Activated T-helper 1 cell treated with anti-CD3 and anti-CD28 coated beads, Interleukin-12 subunit alpha, Interleukin-12 subunit beta, Interleukin-2, Interleukin-4 antibody, amounts not matched to agents 30 ng/mL and 10 ng/mL and 1 ng/mL, durations not matched to agents 14 hours and 24 hours and 36 hours (primary cell): ENCODE data around the gene AEBP2. TPM values are rescaled to one million over a fixed set of nuclear protein-coding genes. Genes with fewer than 3 reads are reported as not detected.

Experiments used
- DNase-seq: peaks from one replicate; pipeline ENCODE4 v3.0.0; 2021; ENCODE audit warnings: low spot score
- H3K27ac Mint-ChIP-seq: one replicate; pipeline ENCODE4 v1.8.0; 2021; ENCODE audit warnings: mild to moderate bottlenecking, mixed read lengths
- H3K27me3 Mint-ChIP-seq: one replicate; pipeline ENCODE4 v1.8.0; 2022; ENCODE audit warnings: mild to moderate bottlenecking, moderate library complexity, mixed read lengths; ENCODE audit not compliant: insufficient read depth
- H3K36me3 Mint-ChIP-seq: one replicate; pipeline ENCODE4 v1.8.0; 2021; ENCODE audit warnings: low read depth, mixed read lengths
- H3K4me1 Mint-ChIP-seq: one replicate; pipeline ENCODE4 v1.8.0; 2021; ENCODE audit warnings: low read depth, mixed read lengths
- H3K4me3 Mint-ChIP-seq: one replicate; pipeline ENCODE4 v1.8.0; 2021; ENCODE audit warnings: mild to moderate bottlenecking, moderate library complexity, mixed read lengths
- H3K9me3 Mint-ChIP-seq: one replicate; pipeline ENCODE4 v1.8.0; 2021; ENCODE audit warnings: mixed read lengths
- intact Hi-C: fragments of 100-400 bp; cut with micrococcal nuclease; formaldehyde crosslinking; loops from one replicate; pipeline ENCODE4 v1.15.1; 2024
- total RNA-seq: library from RNA; stranded (reverse); gene quantifications from 2 replicates; pipeline ENCODE4 v1.2.3, GENCODE V29; 2022

The AEBP2 gene
- total RNA-seq, 1 donor from 2014 or later: 53.9 TPM

GRCh38 chr12:19499030-19499429, 59.7 kb downstream of the AEBP2 start:
- no peak for DNase-seq
- Mint-ChIP-seq H3K4me1 (peaks cover 14% of the 10 kb centered on the region), H3K4me3 (no peak overlapping the region), H3K27me3 (no peaks in the 10 kb centered on the region), H3K27ac (no peak overlapping the region), H3K9me3 (no peaks in the 10 kb centered on the region), H3K36me3 (peaks cover 22% of the 10 kb centered on the region)
- intact Hi-C loops: loop anchor here (2.0 kb wide), 1 partner anchor 16 kb away; no protein-coding TSS in a partner anchor

- no peaks in the 10 kb centered on the region for H3K9me3 Mint-ChIP-seq
- no peaks in the 10 kb centered on the region for H3K27me3 Mint-ChIP-seq
- DNase-seq: no peak
- peaks cover 26% of the 10 kb centered on the region for H3K36me3 Mint-ChIP-seq
- no peak overlapping the region for H3K4me3 Mint-ChIP-seq
- no peak overlapping the region for H3K27ac Mint-ChIP-seq
- intact Hi-C loops: no loop called here
- H3K4me1 Mint-ChIP-seq: no peaks in the 10 kb centered on the region
Measured at GRCh38 chr12:19506497-19506896, 67.2 kb downstream of the AEBP2 start.

GRCh38 chr12:19507823-19508222, 68.5 kb downstream of the AEBP2 start:
- H3K27me3 Mint-ChIP-seq: no peaks in the 10 kb centered on the region
- intact Hi-C loops: no loop called here
- no peak for DNase-seq
- no peak overlapping the region for H3K4me3 Mint-ChIP-seq
- H3K36me3 Mint-ChIP-seq: peaks cover 30% of the 10 kb centered on the region
- no peaks in the 10 kb centered on the region for H3K9me3 Mint-ChIP-seq
- H3K27ac Mint-ChIP-seq: no peak overlapping the region
- H3K4me1 Mint-ChIP-seq: no peaks in the 10 kb centered on the region

- no peaks in the 10 kb centered on the region for H3K4me1 Mint-ChIP-seq
- no peak overlapping the region for H3K4me3 Mint-ChIP-seq
- H3K27ac Mint-ChIP-seq: no peak overlapping the region
- no peaks in the 10 kb centered on the region for H3K27me3 Mint-ChIP-seq
- H3K9me3 Mint-ChIP-seq: no peaks in the 10 kb centered on the region
- H3K36me3 Mint-ChIP-seq: peaks cover 24% of the 10 kb centered on the region
- DNase-seq: no peak
- intact Hi-C loops: no loop called here
Measured at GRCh38 chr12:19510461-19510860, 71.2 kb downstream of the AEBP2 start.

GRCh38 chr12:19515179-19515578, 75.9 kb downstream of the AEBP2 start:
- intact Hi-C loops: no loop called here
- Mint-ChIP-seq H3K36me3 (peaks cover 21% of the 10 kb centered on the region), H3K27me3 (no peaks in the 10 kb centered on the region), H3K9me3 (no peaks in the 10 kb centered on the region), H3K27ac (no peak overlapping the region), H3K4me3 (no peak overlapping the region), H3K4me1 (no peaks in the 10 kb centered on the region)
- no peak for DNase-seq

- Mint-ChIP-seq H3K4me1 (no peaks in the 10 kb centered on the region), H3K36me3 (peaks cover 10% of the 10 kb centered on the region), H3K4me3 (no peak overlapping the region), H3K27ac (no peak overlapping the region), H3K27me3 (no peaks in the 10 kb centered on the region), H3K9me3 (no peaks in the 10 kb centered on the region)
- intact Hi-C loops: no loop called here
- DNase-seq: no peak
Measured at GRCh38 chr12:19517583-19517982, 78.3 kb downstream of the AEBP2 start.

- DNase-seq: no peak
- H3K27me3 Mint-ChIP-seq: no peaks in the 10 kb centered on the region
- H3K9me3 Mint-ChIP-seq: no peaks in the 10 kb centered on the region
- peaks cover 10% of the 10 kb centered on the region for H3K36me3 Mint-ChIP-seq
- no peak overlapping the region for H3K4me3 Mint-ChIP-seq
- H3K27ac Mint-ChIP-seq: no peak overlapping the region
- intact Hi-C loops: no loop called here
- no peaks in the 10 kb centered on the region for H3K4me1 Mint-ChIP-seq
Measured at GRCh38 chr12:19518209-19518608, 78.9 kb downstream of the AEBP2 start.

- Mint-ChIP-seq H3K27ac (no peak overlapping the region), H3K36me3 (peaks cover 11% of the 10 kb centered on the region), H3K27me3 (no peaks in the 10 kb centered on the region), H3K9me3 (no peaks in the 10 kb centered on the region), H3K4me1 (no peaks in the 10 kb centered on the region), H3K4me3 (no peak overlapping the region)
- intact Hi-C loops: no loop called here
- DNase-seq: no peak
Measured at GRCh38 chr12:19520646-19521415, 81.5 kb downstream of the AEBP2 start.

GRCh38 chr12:19525274-19525673, 86.0 kb downstream of the AEBP2 start:
- H3K4me3 Mint-ChIP-seq: no peak overlapping the region
- peaks cover 6% of the 10 kb centered on the region for H3K36me3 Mint-ChIP-seq
- H3K27ac Mint-ChIP-seq: no peak overlapping the region
- intact Hi-C loops: loop anchor here (5.0 kb wide), 1 partner anchor 73 kb away; no protein-coding TSS in a partner anchor
- no peaks in the 10 kb centered on the region for H3K9me3 Mint-ChIP-seq
- H3K4me1 Mint-ChIP-seq: peaks cover 21% of the 10 kb centered on the region
- H3K27me3 Mint-ChIP-seq: no peaks in the 10 kb centered on the region
- DNase-seq: no peak

GRCh38 chr12:19527866-19528265, 88.6 kb downstream of the AEBP2 start:
- intact Hi-C loops: loop anchor here (5.0 kb wide), 1 partner anchor 76 kb away; no protein-coding TSS in a partner anchor
- Mint-ChIP-seq H3K36me3 (peaks cover 6% of the 10 kb centered on the region), H3K27me3 (no peaks in the 10 kb centered on the region), H3K9me3 (peaks cover 4% of the 10 kb centered on the region), H3K4me1 (peaks cover 21% of the 10 kb centered on the region), H3K4me3 (no peak overlapping the region), H3K27ac (no peak overlapping the region)
- DNase-seq: no peak

- Mint-ChIP-seq H3K4me1 (peaks cover 21% of the 10 kb centered on the region), H3K27ac (no peak overlapping the region)
- intact Hi-C loops: loop anchor here (5.0 kb wide), 1 partner anchor 76 kb away; no protein-coding TSS in a partner anchor
Measured at GRCh38 chr12:19528750-19529149, 89.5 kb downstream of the AEBP2 start.

GRCh38 chr12:19529951-19530636, 90.8 kb downstream of the AEBP2 start:
- Mint-ChIP-seq H3K9me3 (peaks cover 7% of the 10 kb centered on the region), H3K36me3 (peaks cover 6% of the 10 kb centered on the region), H3K4me3 (no peak overlapping the region), H3K27ac (no peak overlapping the region), H3K27me3 (no peaks in the 10 kb centered on the region), H3K4me1 (peaks cover 22% of the 10 kb centered on the region)
- intact Hi-C loops: loop anchor here (5.0 kb wide), 1 partner anchor 78 kb away; no protein-coding TSS in a partner anchor
- no peak for DNase-seq

More at GRCh38 chr12:19528750-19529149, 89.5 kb downstream of the AEBP2 start:
- Mint-ChIP-seq H3K9me3 (peaks cover 4% of the 10 kb centered on the region), H3K4me3 (no peak overlapping the region), H3K27me3 (no peaks in the 10 kb centered on the region), H3K36me3 (peaks cover 6% of the 10 kb centered on the region)
- no peak for DNase-seq

GRCh38 chr12:19530637-19531023, 91.3 kb downstream of the AEBP2 start:
- Mint-ChIP-seq H3K27me3 (no peaks in the 10 kb centered on the region), H3K4me1 (peaks cover 28% of the 10 kb centered on the region), H3K36me3 (peaks cover 9% of the 10 kb centered on the region), H3K4me3 (no peak overlapping the region), H3K9me3 (peaks cover 12% of the 10 kb centered on the region), H3K27ac (no peak overlapping the region)
- intact Hi-C loops: no loop called here
- DNase-seq: no peak
